DND-41 (cell line): ENCODE data around the gene GABRB3.

Experiments used
- ATAC-seq: fragments of 200-7000 bp; cut with Tn5 transposase; 3 replicates; pipeline ENCODE4 v1.9.1; 2021; ENCODE audit warnings: low read depth; ENCODE audit not compliant: insufficient read depth
- DNase-seq: peaks from one replicate; pipeline ENCODE4 v3.0.0-alpha.2; 2020
- H2AFZ ChIP-seq: 2 replicates; pipeline ENCODE4 v1.6.0; 2012; ENCODE audit warnings: low read depth, low read length
- H3K27ac ChIP-seq: 2 replicates; pipeline ENCODE4 v1.5.1; 2012; ENCODE audit warnings: low read length, inconsistent platforms
- H3K27me3 ChIP-seq: fragments of 200-600 bp; sonication (generic); 2 replicates; pipeline ENCODE4 v1.6.0; 2012; ENCODE audit warnings: low read length, mild to moderate bottlenecking, inconsistent platforms; ENCODE audit not compliant: insufficient read depth, poor library complexity
- H3K36me3 ChIP-seq: 2 replicates; pipeline ENCODE4 v1.5.1; 2012; ENCODE audit warnings: low read length, inconsistent platforms; ENCODE audit not compliant: insufficient read depth
- H3K4me1 ChIP-seq: 2 replicates; pipeline ENCODE4 v1.5.1; 2012; ENCODE audit warnings: mild to moderate bottlenecking, low read length; ENCODE audit not compliant: insufficient read depth
- H3K4me2 ChIP-seq: 2 replicates; pipeline ENCODE4 v1.6.0; 2012; ENCODE audit warnings: mild to moderate bottlenecking, moderate library complexity, low read length, inconsistent platforms; ENCODE audit not compliant: insufficient read depth
- H3K4me3 ChIP-seq, 2 experiments: fragments of 200-600 bp in 1 of 2; shearing (Covaris generic) in 1 of 2; 2 replicates each; pipeline ENCODE4 v1.5.1; 2012 to 2016; ENCODE audit warnings: inconsistent platforms in 2 of 2, low read length in 2 of 2, mild to moderate bottlenecking in 2 of 2, low read depth in 1 of 2, moderate library complexity in 1 of 2
- H3K79me2 ChIP-seq: 2 replicates; pipeline ENCODE4 v1.6.0; 2012; ENCODE audit warnings: low read length, inconsistent platforms; ENCODE audit not compliant: insufficient read depth
- H3K9ac ChIP-seq: 2 replicates; pipeline ENCODE4 v1.6.0; 2012; ENCODE audit warnings: low read depth, mild to moderate bottlenecking, inconsistent platforms, low read length, moderate library complexity
- H3K9me3 ChIP-seq: 2 replicates; pipeline ENCODE4 v1.5.1; 2012; ENCODE audit warnings: low read length, moderate library complexity, mild to moderate bottlenecking, inconsistent platforms; ENCODE audit not compliant: insufficient read depth, severe bottlenecking
- H4K20me1 ChIP-seq: 2 replicates; pipeline ENCODE4 v1.6.0; 2012; ENCODE audit warnings: low read length; ENCODE audit not compliant: insufficient read depth
- EZH2 ChIP-seq: IDR thresholded peaks from 3 replicates; pipeline ENCODE4 v1.6.1; 2012; ENCODE audit warnings: borderline replicate concordance, low read depth, mild to moderate bottlenecking, moderate library complexity, low read length, inconsistent platforms; ENCODE audit not compliant: severe bottlenecking
- TF ChIP-seq, protein P1 (sequence below): IDR thresholded peaks from 2 replicates; pipeline ENCODE4 v1.5.1; 2012; ENCODE audit warnings: borderline replicate concordance, low read length, moderate library complexity, mild to moderate bottlenecking; ENCODE audit not compliant: poor library complexity, severe bottlenecking; ENCODE audit errors: extremely low read depth

The GABRB3 gene

DNA sequence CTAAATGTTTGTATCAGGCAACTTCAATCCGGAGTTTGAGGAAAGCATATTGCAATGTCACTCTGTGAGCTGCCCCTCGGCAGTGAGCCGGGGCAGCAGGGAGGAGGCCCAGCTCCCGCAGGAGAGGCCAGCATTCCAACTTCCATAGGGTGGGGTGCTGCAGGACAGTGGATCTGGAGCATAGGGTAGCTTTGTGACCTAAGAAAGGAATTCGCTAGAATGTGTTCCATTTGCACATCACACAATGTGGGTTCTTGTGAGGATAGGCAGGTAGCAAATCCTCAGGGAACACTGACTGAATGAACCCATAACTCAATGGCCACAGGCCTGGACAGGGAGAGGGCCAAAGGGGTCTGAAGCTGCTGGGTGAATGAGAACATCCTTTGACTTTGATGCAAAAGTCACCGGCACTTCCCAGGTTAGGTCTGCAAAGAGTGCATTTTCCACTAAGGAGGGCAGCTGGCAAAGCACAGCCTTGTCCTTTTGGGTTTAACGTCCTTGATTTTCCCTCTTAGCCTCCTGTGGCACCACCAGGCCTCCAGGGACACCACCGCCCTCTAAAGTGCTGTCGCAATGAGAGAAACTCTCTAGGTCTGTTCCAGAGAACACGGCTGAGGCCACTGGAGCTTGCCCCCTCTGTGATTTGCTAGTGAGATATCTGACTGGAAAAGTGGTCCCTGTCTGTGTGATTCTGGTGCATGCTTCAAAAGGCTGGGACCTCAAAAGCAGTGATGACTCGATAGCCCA lies 36.2 kb downstream of the GABRB3 start:
- no peaks in the 10 kb centered on the region for H3K4me1 ChIP-seq
- no peaks in the 10 kb centered on the region for H3K36me3 ChIP-seq
- no peak overlapping the region for H3K27ac ChIP-seq
- no peaks in the 10 kb centered on the region for H3K79me2 ChIP-seq
- no peak overlapping the region for H3K4me2 ChIP-seq
- no peaks in the 10 kb centered on the region for H4K20me1 ChIP-seq
- H3K9me3 ChIP-seq: peaks cover 2% of the 10 kb centered on the region
- H3K9ac ChIP-seq: no peak overlapping the region
- no peak for DNase-seq
- H3K4me3 ChIP-seq: no peak overlapping the region
- H3K27me3 ChIP-seq: no peaks in the 10 kb centered on the region
- H2AFZ ChIP-seq: no peak overlapping the region
- no peak for ATAC-seq
- TF ChIP-seq, protein P1, sequence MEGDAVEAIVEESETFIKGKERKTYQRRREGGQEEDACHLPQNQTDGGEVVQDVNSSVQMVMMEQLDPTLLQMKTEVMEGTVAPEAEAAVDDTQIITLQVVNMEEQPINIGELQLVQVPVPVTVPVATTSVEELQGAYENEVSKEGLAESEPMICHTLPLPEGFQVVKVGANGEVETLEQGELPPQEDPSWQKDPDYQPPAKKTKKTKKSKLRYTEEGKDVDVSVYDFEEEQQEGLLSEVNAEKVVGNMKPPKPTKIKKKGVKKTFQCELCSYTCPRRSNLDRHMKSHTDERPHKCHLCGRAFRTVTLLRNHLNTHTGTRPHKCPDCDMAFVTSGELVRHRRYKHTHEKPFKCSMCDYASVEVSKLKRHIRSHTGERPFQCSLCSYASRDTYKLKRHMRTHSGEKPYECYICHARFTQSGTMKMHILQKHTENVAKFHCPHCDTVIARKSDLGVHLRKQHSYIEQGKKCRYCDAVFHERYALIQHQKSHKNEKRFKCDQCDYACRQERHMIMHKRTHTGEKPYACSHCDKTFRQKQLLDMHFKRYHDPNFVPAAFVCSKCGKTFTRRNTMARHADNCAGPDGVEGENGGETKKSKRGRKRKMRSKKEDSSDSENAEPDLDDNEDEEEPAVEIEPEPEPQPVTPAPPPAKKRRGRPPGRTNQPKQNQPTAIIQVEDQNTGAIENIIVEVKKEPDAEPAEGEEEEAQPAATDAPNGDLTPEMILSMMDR: no peak
- no peak for TF ChIP-seq EZH2

DNA sequence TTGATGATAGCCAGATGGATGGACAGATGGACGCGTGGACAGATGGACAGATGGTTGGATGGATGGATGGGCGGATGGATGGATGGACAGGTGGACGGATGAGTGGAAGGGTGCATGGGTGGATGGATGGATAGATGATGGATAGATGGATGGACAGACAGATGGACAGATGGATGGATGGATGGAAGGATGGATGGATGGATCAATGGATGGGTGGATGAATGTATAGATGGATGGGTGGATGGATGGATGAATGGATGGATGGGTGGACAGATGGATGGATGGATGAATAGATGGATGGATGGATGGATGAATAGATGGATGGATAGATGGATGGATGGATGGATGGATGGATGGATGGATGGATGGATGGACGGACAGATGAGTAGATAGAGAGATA lies 40.9 kb downstream of the GABRB3 start:
- TF ChIP-seq EZH2: no peak
- TF ChIP-seq, protein P1: no peak
- Histone ChIP-seq H3K36me3 (no peaks in the 10 kb centered on the region), H3K4me1 (no peaks in the 10 kb centered on the region), H3K9ac (no peak overlapping the region), H3K9me3 (peaks cover 2% of the 10 kb centered on the region), H3K27me3 (no peaks in the 10 kb centered on the region), H3K27ac (no peak overlapping the region), H4K20me1 (no peaks in the 10 kb centered on the region), H3K79me2 (no peaks in the 10 kb centered on the region), H2AFZ (no peak overlapping the region), H3K4me3 (no peak overlapping the region), H3K4me2 (no peak overlapping the region)
- no peak for ATAC-seq
- DNase-seq: no peak

DNA sequence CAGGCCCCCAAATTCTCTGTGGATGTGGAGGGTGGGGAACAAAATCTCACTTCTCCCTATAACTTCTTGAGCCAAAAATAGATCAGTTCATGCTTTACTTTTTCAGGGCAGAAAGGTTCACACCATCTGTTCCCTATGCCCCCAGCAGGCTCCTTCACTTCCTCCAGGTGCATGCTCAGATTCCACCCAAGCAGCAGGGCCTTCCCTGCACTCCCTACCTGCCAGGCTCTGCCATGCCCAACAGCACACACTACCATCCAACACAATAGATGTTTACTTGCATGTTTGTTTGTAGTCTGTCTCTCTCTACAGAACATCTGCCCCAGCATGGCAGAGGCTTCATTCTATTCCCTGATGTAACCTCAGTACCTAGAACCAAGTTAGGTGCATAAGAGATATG lies 43.3 kb downstream of the GABRB3 start:
- TF ChIP-seq, protein P1: no peak
- no peak for TF ChIP-seq EZH2
- H3K4me3 ChIP-seq: no peak overlapping the region
- H3K9me3 ChIP-seq: peaks cover 2% of the 10 kb centered on the region
- ATAC-seq: no peak
- H3K4me2 ChIP-seq: no peak overlapping the region
- no peak overlapping the region for H3K9ac ChIP-seq
- no peaks in the 10 kb centered on the region for H3K27me3 ChIP-seq
- H3K79me2 ChIP-seq: no peaks in the 10 kb centered on the region
- DNase-seq: no peak
- no peaks in the 10 kb centered on the region for H4K20me1 ChIP-seq
- H3K27ac ChIP-seq: no peak overlapping the region
- H3K36me3 ChIP-seq: no peaks in the 10 kb centered on the region
- no peak overlapping the region for H2AFZ ChIP-seq
- H3K4me1 ChIP-seq: no peaks in the 10 kb centered on the region
